ENCODE results near the gene LRCH3.
"Not testable (repeated sequence)": the region's sequence is repeated elsewhere in the genome, so short reads cannot be mapped to it uniquely, and the experiment has no call there.

Gene LRCH3

GRCh38 chr3:197888511-197888910, 97.5 kb downstream of the LRCH3 start:
- no peak for DNase-seq

DNA sequence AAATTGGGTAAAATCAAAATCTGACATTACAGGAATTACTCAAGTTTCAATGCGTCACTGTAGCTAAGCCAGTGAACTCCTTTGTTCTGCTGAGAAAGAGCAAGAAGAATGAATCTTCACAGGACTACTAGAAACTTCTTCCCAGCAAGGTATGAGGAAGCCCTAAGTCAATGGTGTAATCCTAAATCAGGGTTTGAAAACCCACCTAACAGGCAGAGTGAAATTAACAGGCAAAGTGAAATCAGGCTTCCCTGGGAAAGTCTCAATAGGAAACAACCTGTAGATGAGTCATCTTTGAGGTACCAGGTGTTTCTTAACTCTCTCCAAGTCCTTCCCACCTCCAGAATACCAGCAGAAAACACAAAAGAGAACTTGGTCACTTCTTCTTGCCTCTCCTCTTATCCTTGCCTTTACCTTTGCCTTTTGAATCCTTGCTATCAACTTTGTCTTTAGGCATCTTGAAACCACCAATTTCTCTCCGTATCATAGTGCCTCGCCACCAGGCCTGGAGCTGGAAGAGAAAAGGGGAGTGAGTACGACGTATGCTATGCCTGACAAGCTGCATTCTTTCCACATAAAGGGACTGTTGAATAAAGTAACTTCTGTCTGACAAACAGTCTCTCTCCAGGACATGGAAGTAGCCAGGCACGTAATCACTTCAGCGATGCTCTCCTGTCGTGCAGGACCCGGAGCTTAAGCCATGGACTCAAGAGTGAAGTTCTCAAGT, 98.3 kb downstream of the LRCH3 start:
- DNase-seq: no peak

- DNase-seq: no peak
These were observed 99.6 kb downstream of the LRCH3 start for GRCh38 chr3:197890693-197891092.

DNA sequence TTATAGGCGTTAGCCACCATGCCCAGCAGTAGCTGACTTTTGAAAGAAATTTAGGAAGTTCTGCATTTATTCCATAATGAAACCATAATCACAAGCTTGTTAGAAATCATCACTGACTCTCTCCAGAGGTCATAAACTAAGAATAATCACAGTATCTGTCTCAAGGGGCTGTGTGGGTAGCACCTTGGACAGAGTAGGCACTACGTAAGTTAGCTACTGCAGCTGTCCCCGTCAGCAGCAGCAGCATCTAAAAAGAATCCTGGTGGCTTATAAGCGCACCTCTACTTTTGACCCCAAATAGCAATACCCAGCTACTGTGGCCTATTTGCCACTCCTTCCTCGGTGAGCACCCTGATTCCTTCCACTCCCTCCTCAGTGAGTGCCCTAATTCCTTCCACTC, 101.1 kb downstream of the LRCH3 start:
- DNase-seq: no peak

- DNase-seq: no peak
These were observed 105.4 kb downstream of the LRCH3 start for GRCh38 chr3:197896421-197896820.

GRCh38 chr3:197899833-197900478, 108.9 kb downstream of the LRCH3 start:
- DNase-seq: no peak

DNA sequence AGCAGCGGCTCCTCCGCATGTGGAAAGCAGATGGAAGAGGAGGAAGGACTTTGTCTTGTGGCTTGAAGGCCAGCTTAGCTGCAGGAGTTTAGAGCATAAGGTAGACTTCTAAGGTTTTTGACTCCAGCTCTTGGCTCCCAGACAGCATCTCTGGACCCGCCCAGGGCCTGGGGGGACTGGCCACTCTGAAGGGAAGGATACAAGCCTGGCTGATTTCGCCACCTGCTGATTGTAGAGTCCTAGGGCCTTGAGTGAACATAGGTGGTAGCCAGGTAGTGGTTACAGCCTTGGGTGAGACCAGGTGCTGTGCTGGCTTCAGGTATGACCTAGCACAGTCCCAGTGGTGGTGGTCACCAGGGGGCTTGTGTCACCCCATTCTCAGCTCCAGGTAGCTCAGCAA, 110.6 kb downstream of the LRCH3 start:
- DNase-seq: no peak

GRCh38 chr3:197906023-197906849, 115.2 kb downstream of the LRCH3 start:
- DNase-seq: peak; percentile 15

DNA sequence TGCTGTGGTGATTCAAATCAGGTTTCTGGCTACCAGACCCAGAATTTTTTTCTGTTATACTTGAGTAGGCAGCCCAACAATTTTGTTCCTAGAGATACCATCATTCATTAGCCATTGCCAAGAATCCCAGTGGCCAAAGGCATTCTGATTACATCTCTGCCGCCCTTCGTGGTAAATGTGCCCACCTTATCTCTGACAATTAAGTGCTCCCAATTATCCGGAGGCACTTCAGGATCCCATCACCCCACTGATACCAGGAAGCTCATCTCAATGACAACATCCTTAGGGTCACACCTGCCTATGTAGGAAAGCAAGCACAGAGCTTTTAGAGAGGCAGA, 115.8 kb downstream of the LRCH3 start:
- DNase-seq: no peak

- no peak for DNase-seq
These were observed 116.1 kb downstream of the LRCH3 start for GRCh38 chr3:197907196-197907595.

- DNase-seq: not testable (repeated sequence)
These were observed 117.5 kb downstream of the LRCH3 start for GRCh38 chr3:197908550-197908949.

DNA sequence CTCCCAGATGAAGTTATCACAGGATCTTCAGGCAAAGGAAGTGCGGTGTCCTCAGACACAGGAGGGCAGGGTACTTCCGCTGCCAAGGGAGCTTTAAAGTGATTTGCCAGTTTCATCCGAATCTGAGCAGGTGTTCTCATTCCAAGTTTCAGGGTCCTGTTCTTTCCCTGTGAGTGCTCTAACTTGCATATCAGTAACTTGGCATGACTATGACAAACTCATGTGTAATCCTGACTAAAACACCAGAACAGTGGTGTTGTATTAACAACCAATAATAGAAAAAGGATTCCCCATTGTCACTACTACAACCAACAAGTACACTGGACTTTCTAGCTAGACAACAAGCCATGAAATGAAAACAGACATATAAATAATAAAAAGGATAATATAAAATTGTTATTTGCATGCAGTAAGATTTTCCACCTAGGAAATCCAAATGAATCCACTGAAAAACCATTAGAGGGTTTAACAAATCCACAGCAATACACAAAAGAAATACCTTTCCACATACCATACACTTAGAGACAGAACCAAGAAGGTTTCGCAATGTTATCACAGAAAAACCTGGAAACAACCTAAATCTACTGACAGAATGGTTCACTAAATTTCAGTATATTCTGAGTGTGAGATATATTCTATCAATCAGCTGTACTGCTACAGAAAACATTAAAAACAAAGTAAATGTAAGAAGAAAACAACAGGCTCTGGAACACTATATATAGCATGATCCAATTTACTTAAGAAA, 118.1 kb downstream of the LRCH3 start:
- DNase-seq: no peak

- no peak for DNase-seq
These were observed 121.9 kb downstream of the LRCH3 start for GRCh38 chr3:197912741-197913476.

DNA sequence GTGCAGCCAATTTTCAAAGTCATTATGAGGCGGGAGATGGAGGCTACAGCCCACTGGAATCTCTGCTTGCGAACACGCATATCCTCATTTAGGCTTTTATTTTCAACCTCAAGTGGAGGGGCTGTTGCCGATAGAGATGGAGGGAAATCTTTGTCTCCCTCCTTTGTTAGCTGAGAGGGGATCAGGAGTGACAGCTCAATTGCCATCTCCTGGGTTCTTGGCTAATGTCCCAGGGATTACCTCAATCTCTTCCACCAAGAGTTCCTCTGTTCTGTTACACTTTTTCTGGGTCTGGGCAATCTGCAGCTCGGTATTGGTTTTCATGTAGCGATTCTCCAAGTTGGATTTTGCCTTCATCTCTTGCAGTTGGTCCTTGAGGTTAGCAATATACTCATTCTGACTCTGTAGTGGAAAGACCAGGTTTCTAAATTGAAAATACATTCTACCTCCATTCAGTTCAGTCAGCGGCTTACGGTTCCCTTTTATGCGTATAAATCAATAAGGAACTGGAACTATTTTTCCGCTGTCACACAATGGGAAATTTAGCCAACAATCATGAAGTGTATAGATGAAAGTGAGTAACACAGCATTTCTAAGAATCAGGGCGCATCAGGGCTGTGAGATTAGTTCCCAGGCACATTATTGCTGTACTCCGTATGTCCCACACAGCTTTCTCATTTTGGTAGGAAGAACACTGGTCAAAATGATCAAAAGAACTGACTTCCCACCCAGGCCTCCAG, 122.8 kb downstream of the LRCH3 start:
- DNase-seq: no peak

- not testable (repeated sequence) for DNase-seq
These were observed 130.6 kb downstream of the LRCH3 start for GRCh38 chr3:197921429-197922275.

GRCh38 chr3:197926418-197926817, 135.4 kb downstream of the LRCH3 start:
- no peak for DNase-seq

GRCh38 chr3:197927578-197927977, 136.5 kb downstream of the LRCH3 start:
- not testable (repeated sequence) for DNase-seq

DNA sequence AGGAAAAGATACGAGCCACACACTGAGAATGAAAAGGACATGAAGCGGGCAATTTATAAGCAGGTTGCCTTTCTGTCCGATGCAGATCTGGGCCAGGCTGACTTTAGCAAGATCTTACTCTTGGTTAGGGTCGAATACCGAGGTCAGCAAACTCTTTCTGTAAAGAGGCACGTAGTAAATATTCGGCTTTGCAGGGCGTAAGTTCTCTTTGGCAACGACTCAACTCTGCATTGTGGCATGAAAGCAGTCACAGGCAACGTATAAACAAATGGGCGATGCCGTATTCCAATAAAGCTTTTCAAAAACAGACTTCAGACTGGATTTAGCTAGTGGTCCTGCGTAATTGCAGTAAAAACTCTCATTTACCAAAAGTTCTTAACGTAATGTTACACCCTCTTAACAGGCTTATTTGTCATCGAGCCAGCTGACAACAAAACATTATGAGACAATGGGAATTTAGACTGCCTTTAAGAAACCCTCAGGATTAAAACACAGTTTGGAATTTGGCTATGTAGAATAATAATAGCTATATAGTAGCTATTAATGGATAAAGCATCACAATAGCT, 145.8 kb downstream of the LRCH3 start:
- DNase-seq: no peak
